ENCODE data around the gene POLRMT. TPM values are rescaled to one million over a fixed set of nuclear protein-coding genes. Genes with fewer than 3 reads are reported as not detected.
"Not testable (repeated sequence)": the region's sequence is repeated elsewhere in the genome, so short reads cannot be mapped to it uniquely, and the experiment has no call there.

POLRMT gene
- total and polyA plus RNA-seq, 8 donors, result 18.5 to 196 (median 80.9) TPM

GRCh38 chr19:589693-590395 is 43.5 kb downstream of the POLRMT start, which contains the start of gene HCN2:
HCN2 (plus strand) TSS chr19:589881; CDS start chr19:589946, 65 bp downstream.
- TF ChIP-seq POLR2A (IDR thresholded peaks at IDR 0.05), result no peak
- no peak for TF ChIP-seq EP300 (IDR thresholded peaks at IDR 0.05)
- no peak for TF ChIP-seq CTCF (IDR thresholded peaks at IDR 0.05)
- TF ChIP-seq POLR2AphosphoS5 (IDR thresholded peaks at IDR 0.05), result no peak
- DNase-seq, result no peak
- Histone ChIP-seq H3K9me3 (no peaks in the 10 kb centered on the region), H3K27me3 (peaks cover 33 to 94% (median 49%) of the 10 kb centered on the region in 3 donors), H3K36me3 (no peaks in the 10 kb centered on the region), H3K4me3 (peak within 1 kb of the TSS in 3 of 4 donors; percentile 10 to 26 (median 22)), H3K4me1 (peaks cover 13 to 35% (median 31%) of the 10 kb centered on the region in 4 donors), H3K27ac (no peak within 1 kb of the TSS)
- 1 to 11% (median 1%) methylated on average over 16 to 118 of the region's 132 CpGs; no CpG with 5 or more reads in 1 of the 5 donors for WGBS, 5 donors
- intact Hi-C loops (cut with DNase I; ENCODE audit: low total_unique reads), result no loop called here

- intact Hi-C loops (cut with DNase I; ENCODE audit: low total_unique reads), result no loop called here
- WGBS, 5 donors, result 12 to 18% (median 13%) methylated on average over 39 to 54 of the region's 54 CpGs
- no peak for TF ChIP-seq POLR2AphosphoS5 (IDR thresholded peaks at IDR 0.05)
- TF ChIP-seq EP300 (IDR thresholded peaks at IDR 0.05), result no peak
- Histone ChIP-seq H3K27ac (no peak overlapping the region), H3K36me3 (no peaks in the 10 kb centered on the region), H3K9me3 (no peaks in the 10 kb centered on the region), H3K4me1 (peaks cover 13 to 41% (median 38%) of the 10 kb centered on the region in 4 donors), H3K27me3 (peaks cover 33 to 94% (median 49%) of the 10 kb centered on the region in 3 donors), H3K4me3 (peak overlapping the region in 2 of 4 donors; percentile 10 to 16)
- peak in 1 of 2 donors; percentile 34 for DNase-seq
These were observed 44.3 kb downstream of the POLRMT start for GRCh38 chr19:588741-589692.

- Histone ChIP-seq H3K9me3 (no peaks in the 10 kb centered on the region), H3K36me3 (peaks cover under 1 to 7% (median 6%) of the 10 kb centered on the region in 4 donors), H3K27ac (no peak overlapping the region), H3K4me3 (no peak overlapping the region), H3K4me1 (peaks cover 13 to 46% (median 43%) of the 10 kb centered on the region in 4 donors), H3K27me3 (peaks cover 33 to 87% (median 49%) of the 10 kb centered on the region in 3 donors)
- WGBS, 5 donors, result 2 to 7% (median 4%) methylated on average over 22 to 41 of the region's 41 CpGs
- TF ChIP-seq EP300 (IDR thresholded peaks at IDR 0.05) (no peak), POLR2AphosphoS5 (IDR thresholded peaks at IDR 0.05) (no peak), POLR2A (IDR thresholded peaks at IDR 0.05) (no peak), CTCF (IDR thresholded peaks at IDR 0.05) (peak in 3 of 7 experiments; percentile 13 to 31 (median 14))
- DNase-seq, result peak; percentile 70 to 88
- intact Hi-C loops (cut with DNase I; ENCODE audit: low total_unique reads), result no loop called here
These were observed 45.1 kb downstream of the POLRMT start for GRCh38 chr19:588093-588740.

- peaks cover 12 to 37% (median 35%) of the 10 kb centered on the region in 4 donors for H3K4me1 ChIP-seq
- H3K27me3 ChIP-seq, result peaks cover 18 to 61% (median 25%) of the 10 kb centered on the region in 3 donors
- TF ChIP-seq EP300 (IDR thresholded peaks at IDR 0.05), result no peak
- no peak for TF ChIP-seq POLR2AphosphoS5 (IDR thresholded peaks at IDR 0.05)
- no peak for TF ChIP-seq POLR2A (IDR thresholded peaks at IDR 0.05)
- TF ChIP-seq CTCF (IDR thresholded peaks at IDR 0.05), result no peak
- H3K9me3 ChIP-seq, result no peaks in the 10 kb centered on the region
- WGBS, 5 donors, result 44 to 61% (median 50%) methylated on average over 6 to 10 of the region's 10 CpGs
- no peak overlapping the region for H3K27ac ChIP-seq
- no peak for DNase-seq
- no peak overlapping the region for H3K4me3 ChIP-seq
- H3K36me3 ChIP-seq, result peaks cover 25 to 32% (median 30%) of the 10 kb centered on the region in 4 donors
- intact Hi-C loops (cut with DNase I; ENCODE audit: low total_unique reads), result no loop called here
These were observed 47.7 kb downstream of the POLRMT start for GRCh38 chr19:585551-586110.

- H3K27me3 ChIP-seq, result peaks cover 15 to 56% (median 21%) of the 10 kb centered on the region in 3 donors
- H3K9me3 ChIP-seq; DNase-seq; H3K27ac ChIP-seq; H3K4me3 ChIP-seq; intact Hi-C loops (cut with DNase I; ENCODE audit: low total_unique reads): not testable (repeated sequence)
- peaks cover 30 to 37% (median 35%) of the 10 kb centered on the region in 4 donors for H3K36me3 ChIP-seq
- WGBS, 5 donors, result 80 to 85% (median 82%) methylated on average over 23 to 34 of the region's 34 CpGs
- H3K4me1 ChIP-seq, result peaks cover 9 to 33% (median 30%) of the 10 kb centered on the region in 4 donors
These were observed 48.2 kb downstream of the POLRMT start for GRCh38 chr19:585146-585545.

All from stomach (tissue), 9 donors.